ENCODE data around the gene FAF1. TPM values are rescaled to one million over a fixed set of nuclear protein-coding genes. Genes with fewer than 3 reads are reported as not detected.

The FAF1 gene
- total RNA-seq, 1 experiment from 2014 or later, result 73.2 TPM

GRCh38 chr1:50950396-50950795 lies 9.7 kb downstream of the FAF1 start:
- TF ChIP-seq SIN3A (IDR thresholded peaks at IDR 0.05; ENCODE audit: low read depth) (no peak), ZNF274 (IDR thresholded peaks at IDR 0.05; ENCODE audit: low read depth, low read length) (no peak), ELF1 (IDR thresholded peaks at IDR 0.05; ENCODE audit: borderline replicate concordance, low read depth) (no peak), JUND (IDR thresholded peaks at IDR 0.05) (no peak), YY1 (IDR thresholded peaks at IDR 0.05; ENCODE audit: extremely low read depth, insufficient replicate concordance, low read depth, low read length) (no peak), EZH2 (IDR thresholded peaks at IDR 0.05) (no peak), ZFX (IDR thresholded peaks at IDR 0.05) (no peak), CBX3 (IDR thresholded peaks at IDR 0.05; ENCODE audit: low read depth) (no peak), SRF (IDR thresholded peaks at IDR 0.05; ENCODE audit: low read depth) (no peak), CEBPB (IDR thresholded peaks at IDR 0.05; ENCODE audit: low read depth) (no peak), EGR1 (IDR thresholded peaks at IDR 0.05; ENCODE audit: low read depth) (no peak), SP1 (IDR thresholded peaks at IDR 0.05; ENCODE audit: low read depth) (no peak), POLR2A (IDR thresholded peaks at IDR 0.05; ENCODE audit: borderline replicate concordance, extremely low read depth, insufficient read depth, insufficient read length) (no peak), EZH2phosphoT487 (IDR thresholded peaks at IDR 0.05; ENCODE audit: borderline replicate concordance) (no peak), POLR2AphosphoS5 (IDR thresholded peaks at IDR 0.05; ENCODE audit: low read depth, low read length) (no peak), RAD21 (IDR thresholded peaks at IDR 0.05; ENCODE audit: low read depth) (no peak)
- TF ChIP-seq, protein P1, sequence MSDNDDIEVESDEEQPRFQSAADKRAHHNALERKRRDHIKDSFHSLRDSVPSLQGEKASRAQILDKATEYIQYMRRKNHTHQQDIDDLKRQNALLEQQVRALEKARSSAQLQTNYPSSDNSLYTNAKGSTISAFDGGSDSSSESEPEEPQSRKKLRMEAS (IDR thresholded peaks at IDR 0.05), result no peak
- Histone ChIP-seq H4K20me1 (ENCODE audit: insufficient read depth) (peaks cover 13% of the 10 kb centered on the region; the same call in 1 of the 2 replicates), H3K4me1 (ENCODE audit: control insufficient read depth in 1 of 2, insufficient read depth in 2 of 2, low read length in 2 of 2) (no peaks in the 10 kb centered on the region), H3K79me2 (ENCODE audit: insufficient read depth, low read length) (peaks cover 89% of the 10 kb centered on the region), H3K27me3 (ENCODE audit: insufficient read depth, low read length) (no peaks in the 10 kb centered on the region), H2AFZ (ENCODE audit: low read depth, low read length, poor library complexity, severe bottlenecking) (no peak overlapping the region), H3K9ac (ENCODE audit: low read length) (no peak overlapping the region), H3K9me3 (ENCODE audit: control insufficient read depth in 1 of 2, insufficient read depth in 1 of 2, low read depth in 1 of 2, low read length in 2 of 2) (no peaks in the 10 kb centered on the region), H3K4me3 (replicated peaks in 1 of 2; ENCODE audit: low read depth in 1 of 2, low read length in 2 of 2) (no peak overlapping the region), H3K27ac (ENCODE audit: low read depth, low read length) (no peak overlapping the region), H3K36me3 (ENCODE audit: control insufficient read depth in 1 of 2, insufficient read depth in 2 of 2, low read length in 2 of 2) (no peaks in the 10 kb centered on the region; a peak in 2 of 4 replicates), H3K9me2 (ENCODE audit: insufficient read depth) (no peaks in the 10 kb centered on the region), H3K4me2 (ENCODE audit: low read length) (no peak overlapping the region)
- no TSS peak for BruUV-seq (replicated peaks)
- ChIA-PET RAD21 (ENCODE audit: low non-redundant PET in 1 of 2, low total read pairs in 2 of 2, uncharacterized antibody in 2 of 2, unreplicated experiment in 2 of 2) (no interaction called here), CTCF (interaction anchor here (1.4 kb wide), 1 partner anchor 20 kb away, joined by 3 read pairs; no protein-coding TSS in a partner anchor), POLR2A (no interaction called here)
- DNase-seq (ENCODE audit: low read depth, low spot score) (no peak), ATAC-seq (no peak)
- intact Hi-C loops (cut with micrococcal nuclease), result no loop called here
